Natural killer cell (primary cell): Measurements from ENCODE around the gene LINC01488. TPM values are rescaled to one million over a fixed set of nuclear protein-coding genes. Genes with fewer than 3 reads are reported as not detected.

Experiments
- ATAC-seq, 3 donors: fragments of 150-1000 bp in 2 of 3; fragments of 200-7000 bp in 1 of 3; cut with Tn5 transposase; 1 replicate in 1 of 3; 2 replicates in 2 of 3; pipeline ENCODE4 v1.10.0; 2021; ENCODE audit warnings: mild to moderate bottlenecking in 2 of 3, moderate library complexity in 2 of 3
- DNase-seq, 2 donors: peaks; one replicate each; pipeline versions ENCODE4 v3.0.0 to v3.0.0-alpha.2; 2013 to 2021; ENCODE audit warnings: mixed read lengths in 1 of 2
- H3K27ac ChIP-seq: one replicate; pipeline ENCODE4 v1.5.1; 2013; ENCODE audit warnings: mild to moderate bottlenecking, low read length
- H3K27me3 ChIP-seq: one replicate; pipeline ENCODE4 v1.6.1; 2013; ENCODE audit warnings: low read length; ENCODE audit not compliant: control insufficient read depth, insufficient read depth
- H3K36me3 ChIP-seq: one replicate; pipeline ENCODE4 v1.6.1; 2013; ENCODE audit warnings: low read length; ENCODE audit not compliant: control insufficient read depth, insufficient read depth
- H3K4me1 ChIP-seq: one replicate; pipeline ENCODE4 v1.6.1; 2013; ENCODE audit warnings: low read length; ENCODE audit not compliant: control insufficient read depth, insufficient read depth
- H3K4me3 ChIP-seq: one replicate; pipeline ENCODE4 v1.5.1; 2013; ENCODE audit warnings: low read length
- H3K9me3 ChIP-seq: one replicate; pipeline ENCODE4 v1.6.1; 2013; ENCODE audit warnings: low read length; ENCODE audit not compliant: control insufficient read depth, insufficient read depth
- H3K27ac Mint-ChIP-seq, 2 donors: one replicate each; pipeline ENCODE4 v1.8.0; 2022; ENCODE audit warnings: mild to moderate bottlenecking in 2 of 2, mixed read lengths in 2 of 2, moderate library complexity in 1 of 2
- H3K27me3 Mint-ChIP-seq, 2 donors: one replicate each; pipeline ENCODE4 v1.8.0; 2022; ENCODE audit warnings: low read depth in 2 of 2, mixed read lengths in 2 of 2
- H3K36me3 Mint-ChIP-seq: one replicate; pipeline ENCODE4 v1.8.0; 2022; ENCODE audit warnings: mixed read lengths
- H3K4me1 Mint-ChIP-seq, 2 donors: one replicate each; pipeline ENCODE4 v1.8.0; 2022; ENCODE audit warnings: mixed read lengths in 2 of 2
- H3K4me3 Mint-ChIP-seq: one replicate; pipeline ENCODE4 v1.8.0; 2022; ENCODE audit warnings: mild to moderate bottlenecking, moderate library complexity, mixed read lengths
- H3K9me3 Mint-ChIP-seq, 2 donors: one replicate each; pipeline ENCODE4 v1.8.0; 2022; ENCODE audit warnings: mixed read lengths in 2 of 2
- CTCF ChIP-seq: fragments of 200-600 bp; IDR thresholded peaks from one replicate; pipeline ENCODE4 v1.8.0; 2022; ENCODE audit warnings: antibody characterized with exemption
- WGBS: methylation state at CpG from one replicate; pipeline ENCODE4 v1.1.7; 2013; ENCODE audit warnings: missing lambda C conversion rate; ENCODE audit not compliant: insufficient coverage; 5-methylcytosine and 5-hydroxymethylcytosine counted together
- intact Hi-C: fragments of 100-400 bp; cut with micrococcal nuclease; formaldehyde crosslinking; loops from one replicate; pipeline ENCODE4 v1.14.2; 2022
- total RNA-seq, 4 donors: library from RNA; stranded (reverse); fragments of 120-200 nt in 1 of 4; gene quantifications; one replicate each; pipeline versions ENCODE4 v1.2.3 to v1.2.4, GENCODE V29; 2013 to 2022

The LINC01488 gene
- total RNA-seq, 3 donors from 2014 or later (not counting 1 experiment from before 2014, with no cell fraction given), result not detected

- H3K9me3 Mint-ChIP-seq, result no peaks in the 10 kb centered on the region
- H3K4me1 Mint-ChIP-seq, result no peaks in the 10 kb centered on the region
- H3K27me3 ChIP-seq, result peaks cover 14% of the 10 kb centered on the region
- intact Hi-C loops, result no loop called here
- no peak for TF ChIP-seq CTCF
- no peaks in the 10 kb centered on the region for H3K36me3 ChIP-seq
- no peak overlapping the region for H3K4me3 ChIP-seq
- peaks cover 8% of the 10 kb centered on the region for H3K4me1 ChIP-seq
- no peaks in the 10 kb centered on the region for H3K36me3 Mint-ChIP-seq
- H3K4me3 Mint-ChIP-seq, result no peak overlapping the region
- ATAC-seq (no peak), DNase-seq (no peak)
- WGBS, result 69% methylated on average over 18 of the region's 18 CpGs
- no peak overlapping the region for H3K27ac ChIP-seq
- H3K27ac Mint-ChIP-seq, result no peak overlapping the region
- peaks cover 28 to 40% of the 10 kb centered on the region in 2 donors for H3K27me3 Mint-ChIP-seq
- peaks cover 3% of the 10 kb centered on the region for H3K9me3 ChIP-seq
These were observed 31.2 kb upstream of the LINC01488 start for GRCh38 chr11:69450064-69450856.

- H3K27me3 ChIP-seq, result peaks cover 14% of the 10 kb centered on the region
- ATAC-seq (no peak), DNase-seq (no peak)
- Mint-ChIP-seq H3K4me1 (no peaks in the 10 kb centered on the region), H3K9me3 (no peaks in the 10 kb centered on the region), H3K27me3 (peaks cover 28 to 40% of the 10 kb centered on the region in 2 donors), H3K36me3 (no peaks in the 10 kb centered on the region), H3K4me3 (no peak overlapping the region), H3K27ac (no peak overlapping the region)
- 90% methylated on average over 6 of the region's 6 CpGs for WGBS
- TF ChIP-seq CTCF, result no peak
- no peak overlapping the region for H3K27ac ChIP-seq
- H3K9me3 ChIP-seq, result peaks cover 3% of the 10 kb centered on the region
- intact Hi-C loops, result no loop called here
- no peaks in the 10 kb centered on the region for H3K36me3 ChIP-seq
- H3K4me3 ChIP-seq, result no peak overlapping the region
- H3K4me1 ChIP-seq, result peaks cover 8% of the 10 kb centered on the region
These were observed 30.6 kb upstream of the LINC01488 start for GRCh38 chr11:69450857-69451220.

GRCh38 chr11:69451289-69451688 lies 30.2 kb upstream of the LINC01488 start:
- Histone ChIP-seq H3K4me1 (peaks cover 8% of the 10 kb centered on the region), H3K9me3 (peaks cover 3% of the 10 kb centered on the region), H3K4me3 (no peak overlapping the region), H3K36me3 (no peaks in the 10 kb centered on the region), H3K27ac (no peak overlapping the region), H3K27me3 (peaks cover 14% of the 10 kb centered on the region)
- H3K9me3 Mint-ChIP-seq, result no peaks in the 10 kb centered on the region
- ATAC-seq (no peak), DNase-seq (no peak)
- intact Hi-C loops, result no loop called here
- peaks cover 27 to 36% of the 10 kb centered on the region in 2 donors for H3K27me3 Mint-ChIP-seq
- H3K27ac Mint-ChIP-seq, result no peak overlapping the region
- no peak for TF ChIP-seq CTCF
- no peak overlapping the region for H3K4me3 Mint-ChIP-seq
- no peaks in the 10 kb centered on the region for H3K36me3 Mint-ChIP-seq
- no peaks in the 10 kb centered on the region for H3K4me1 Mint-ChIP-seq
